ENCODE data around the gene CFAP157.

Gene CFAP157

DNA sequence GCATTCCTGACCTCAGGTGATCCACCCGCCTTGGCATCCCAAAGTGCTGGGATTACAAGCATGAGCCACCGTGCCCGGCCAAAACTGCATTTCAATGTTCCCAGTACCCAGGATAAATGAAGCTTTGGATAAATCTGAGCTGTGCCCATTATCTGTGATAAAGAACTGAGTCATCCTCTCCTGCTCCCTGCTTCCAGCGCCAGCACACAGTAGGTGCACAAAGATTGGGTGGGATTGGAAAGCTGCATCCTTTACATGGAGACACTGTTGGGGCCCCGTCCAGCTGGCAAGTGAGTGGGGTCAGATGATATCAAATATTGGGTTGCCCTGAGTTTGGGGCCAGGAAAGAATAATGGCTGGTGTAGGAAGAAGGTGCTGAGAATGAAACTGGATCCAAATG, 54.3 kb downstream of the CFAP157 start:
- DNase-seq (ENCODE audit: low spot score) = no peak

DNA sequence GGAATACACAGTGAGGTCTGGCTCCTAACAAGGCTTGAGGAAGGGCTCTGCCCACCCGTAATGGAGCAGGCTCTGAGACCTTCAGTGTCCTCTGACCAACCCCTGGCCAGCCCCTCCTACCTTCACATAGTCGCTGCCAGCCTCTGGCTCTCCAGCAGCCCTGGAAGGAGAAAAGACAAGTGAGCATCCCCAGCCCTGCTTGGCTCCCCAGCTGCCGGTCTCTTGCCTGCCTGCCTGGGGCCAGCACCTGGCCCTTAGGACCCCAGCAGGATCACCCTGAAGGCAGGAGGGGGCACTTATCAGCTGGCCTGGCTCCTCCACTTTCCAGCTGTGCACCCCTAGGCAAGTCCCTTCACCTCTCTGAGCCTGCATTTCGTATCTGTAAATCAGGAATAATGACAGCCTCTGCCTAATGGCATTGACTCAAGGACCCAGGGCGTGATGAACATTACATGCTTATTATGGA, 54.7 kb downstream of the CFAP157 start:
- peak; percentile 70 for DNase-seq (ENCODE audit: low spot score)

DNA sequence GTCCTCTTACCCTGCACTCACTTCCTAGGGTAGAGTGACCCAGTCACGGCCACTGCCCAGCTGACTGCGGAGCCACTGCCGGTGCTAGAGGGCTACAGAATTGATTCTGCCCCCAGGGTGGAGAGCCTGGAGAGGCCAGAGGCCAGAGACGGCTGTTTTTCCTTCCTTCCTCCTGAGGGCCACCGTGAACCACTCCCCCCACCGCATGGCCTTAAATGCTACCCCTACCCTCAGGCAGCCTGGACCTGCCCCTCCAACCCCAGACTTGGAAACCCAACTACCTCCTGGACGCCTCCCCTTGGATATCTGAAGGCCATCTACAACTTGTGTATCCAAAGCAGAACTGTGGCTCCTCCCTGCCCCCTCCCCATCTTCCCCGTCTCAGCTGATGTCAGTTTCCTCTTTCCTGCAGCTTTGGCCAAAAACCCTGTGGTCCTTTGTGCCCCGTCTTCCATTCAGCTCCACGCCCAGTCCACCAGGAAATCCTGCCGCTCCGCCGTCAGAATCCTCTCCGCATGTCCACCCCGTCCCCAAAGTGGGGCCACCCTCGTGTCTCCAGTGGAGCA, 55.4 kb downstream of the CFAP157 start:
- no peak for DNase-seq (ENCODE audit: low spot score)

DNA sequence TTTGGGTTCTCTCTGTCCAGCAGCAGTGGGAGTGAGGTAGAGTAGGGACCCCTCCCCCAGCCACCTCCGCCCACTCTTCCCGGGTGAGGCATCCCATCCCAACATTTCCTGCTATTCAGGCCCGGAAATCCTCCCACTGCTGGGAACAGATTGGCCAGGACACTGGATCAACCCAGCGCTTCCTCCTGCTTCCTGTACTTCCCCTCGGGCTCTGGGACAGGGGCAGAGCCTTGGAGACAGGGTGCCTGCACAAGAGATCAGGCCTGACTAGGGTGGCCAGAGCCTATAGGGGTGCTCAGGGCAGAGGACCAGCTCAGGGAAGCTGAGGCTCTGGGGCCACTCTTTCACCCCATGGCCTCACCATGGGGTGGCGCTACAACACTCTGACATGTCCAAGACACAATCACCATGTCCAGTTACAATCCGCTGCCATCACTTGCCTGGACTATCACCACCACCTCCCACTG, 57.2 kb downstream of the CFAP157 start:
- no peak for DNase-seq (ENCODE audit: low spot score)

DNA sequence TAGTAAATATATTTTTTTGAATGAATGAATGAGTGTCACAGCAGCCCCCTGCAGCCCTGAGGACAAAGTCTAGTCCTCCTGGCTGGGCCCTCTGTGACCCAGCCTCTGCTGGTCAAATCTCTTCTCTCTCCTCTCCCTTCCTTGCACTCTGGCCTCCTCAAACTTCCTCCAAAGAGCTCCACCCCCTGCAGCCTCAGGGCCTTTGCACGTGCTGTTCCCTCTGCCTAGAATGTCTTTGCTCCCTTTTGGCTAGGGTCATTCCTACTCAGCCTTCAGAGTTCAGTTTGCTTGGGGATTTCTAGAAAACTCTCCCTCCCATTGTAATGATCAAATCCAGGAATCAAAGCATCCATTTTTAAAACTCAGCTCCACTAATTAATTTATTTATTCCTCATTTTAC, 58.6 kb downstream of the CFAP157 start:
- DNase-seq (ENCODE audit: low spot score) = no peak
